H9 (cell line): ENCODE measurements around the gene ATP2B2. TPM values are rescaled to one million over a fixed set of nuclear protein-coding genes. Genes with fewer than 3 reads are reported as not detected.

Experiments
- DNase-seq: peaks from one replicate; pipeline ENCODE4 v3.0.0-alpha.2; 2017
- H2AFZ ChIP-seq: one replicate; pipeline ENCODE4 v1.6.1; 2013; ENCODE audit warnings: mild to moderate bottlenecking, low read length, control low read depth, moderate library complexity
- H2AK5ac ChIP-seq: 2 replicates; pipeline ENCODE4 v1.6.1; 2013; ENCODE audit warnings: low read length, control low read depth, mixed read lengths; ENCODE audit not compliant: insufficient read length
- H2BK120ac ChIP-seq: one replicate; pipeline ENCODE4 v1.6.1; 2013; ENCODE audit warnings: low read depth, mild to moderate bottlenecking, low read length, control low read depth, inconsistent platforms; ENCODE audit not compliant: poor library complexity, severe bottlenecking
- H2BK12ac ChIP-seq: 2 replicates; pipeline ENCODE4 v1.6.1; 2013; ENCODE audit warnings: low read length, control low read depth, mixed read lengths, low read depth; ENCODE audit not compliant: insufficient read length
- H2BK15ac ChIP-seq: 2 replicates; pipeline ENCODE4 v1.6.1; 2013; ENCODE audit warnings: low read depth, low read length, control low read depth
- H2BK20ac ChIP-seq: one replicate; pipeline ENCODE4 v1.6.1; 2013; ENCODE audit warnings: low read depth, mild to moderate bottlenecking, low read length, control low read depth, inconsistent platforms; ENCODE audit not compliant: poor library complexity, severe bottlenecking
- H2BK5ac ChIP-seq: 2 replicates; pipeline ENCODE4 v1.6.1; 2013; ENCODE audit warnings: low read length, control low read depth, mixed read lengths; ENCODE audit not compliant: insufficient read length
- H3K14ac ChIP-seq: 2 replicates; pipeline ENCODE4 v1.6.1; 2013; ENCODE audit warnings: low read length, control low read depth; ENCODE audit not compliant: insufficient read depth
- H3K18ac ChIP-seq: 2 replicates; pipeline ENCODE4 v1.6.1; 2013; ENCODE audit warnings: low read depth, mild to moderate bottlenecking, mixed read lengths, low read length, control low read depth; ENCODE audit not compliant: insufficient read length
- H3K23ac ChIP-seq: 2 replicates; pipeline ENCODE4 v1.6.1; 2013; ENCODE audit warnings: low read length, control low read depth, mixed read lengths, low read depth; ENCODE audit not compliant: insufficient read length
- H3K23me2 ChIP-seq: 2 replicates; pipeline ENCODE4 v1.6.1; 2013; ENCODE audit warnings: low read depth, mild to moderate bottlenecking, mixed read lengths, low read length, control low read depth; ENCODE audit not compliant: insufficient read length, poor library complexity, severe bottlenecking
- H3K27ac ChIP-seq: 2 replicates; pipeline ENCODE4 v1.5.1; 2013; ENCODE audit warnings: low read length, control low read depth, mixed read lengths, low read depth; ENCODE audit not compliant: insufficient read length
- H3K27me3 ChIP-seq: 2 replicates; pipeline ENCODE4 v1.6.1; 2013; ENCODE audit warnings: low read length, control low read depth, inconsistent platforms; ENCODE audit not compliant: insufficient read depth
- H3K4ac ChIP-seq: 2 replicates; pipeline ENCODE4 v1.6.1; 2013; ENCODE audit warnings: low read depth, mild to moderate bottlenecking, control low read depth, inconsistent platforms, low read length, moderate library complexity
- H3K4me1 ChIP-seq: 2 replicates; pipeline ENCODE4 v1.6.1; 2013; ENCODE audit warnings: low read length, control low read depth, inconsistent platforms; ENCODE audit not compliant: insufficient read depth
- H3K4me2 ChIP-seq: 2 replicates; pipeline ENCODE4 v1.6.1; 2013; ENCODE audit warnings: low read length, control low read depth, mixed read lengths; ENCODE audit not compliant: insufficient read length, insufficient read depth
- H3K56ac ChIP-seq: 2 replicates; pipeline ENCODE4 v1.6.1; 2013; ENCODE audit warnings: low read depth, mild to moderate bottlenecking, mixed read lengths, low read length, control low read depth; ENCODE audit not compliant: insufficient read length
- H3K79me1 ChIP-seq: 2 replicates; pipeline ENCODE4 v1.6.1; 2013; ENCODE audit warnings: low read depth, mild to moderate bottlenecking, moderate library complexity, low read length, control low read depth, inconsistent platforms; ENCODE audit not compliant: insufficient read depth, poor library complexity, severe bottlenecking
- H3K79me2 ChIP-seq: 2 replicates; pipeline ENCODE4 v1.6.1; 2013; ENCODE audit warnings: low read length, control low read depth, inconsistent platforms; ENCODE audit not compliant: insufficient read depth
- H3K9ac ChIP-seq: 2 replicates; pipeline ENCODE4 v1.6.1; 2013; ENCODE audit warnings: low read length, control low read depth, mixed read lengths; ENCODE audit not compliant: insufficient read length; ENCODE audit errors: extremely low read depth
- H3K9me3 ChIP-seq: one replicate; pipeline ENCODE4 v1.6.1; 2013; ENCODE audit warnings: low read depth, low read length, inconsistent platforms; ENCODE audit not compliant: control insufficient read depth
- H3T11ph ChIP-seq: one replicate; pipeline ENCODE4 v1.6.1; 2013; ENCODE audit warnings: mild to moderate bottlenecking, low read length, control low read depth, inconsistent platforms
- H4K20me1 ChIP-seq: one replicate; pipeline ENCODE4 v1.6.1; 2013; ENCODE audit not compliant: control insufficient read depth, insufficient read length, insufficient read depth
- H4K5ac ChIP-seq: 2 replicates; pipeline ENCODE4 v1.6.1; 2013; ENCODE audit warnings: low read depth, mild to moderate bottlenecking, mixed read lengths, low read length, control low read depth; ENCODE audit not compliant: insufficient read length
- H4K8ac ChIP-seq: replicated peaks from 2 replicates; pipeline ENCODE4 v1.6.1; 2013; ENCODE audit warnings: low read length, control low read depth, mixed read lengths, low read depth; ENCODE audit not compliant: insufficient read length
- H4K91ac ChIP-seq: 2 replicates; pipeline ENCODE4 v1.6.1; 2013; ENCODE audit warnings: low read depth, mild to moderate bottlenecking, moderate library complexity, mixed read lengths, low read length, control low read depth; ENCODE audit not compliant: insufficient read length
- H3K27ac Mint-ChIP-seq, 3 experiments: 2 replicates in 2 of 3; 3 replicates in 1 of 3; pipeline ENCODE4 v1.8.0; 2020 to 2021; ENCODE audit warnings: mixed read lengths in 3 of 3, mild to moderate bottlenecking in 1 of 3, moderate library complexity in 1 of 3
- H3K27me3 Mint-ChIP-seq: 2 replicates; pipeline ENCODE4 v1.8.0; 2021; ENCODE audit warnings: low read depth, mild to moderate bottlenecking, moderate library complexity, mixed read lengths
- H3K36me3 Mint-ChIP-seq, 3 experiments: 2 replicates in 2 of 3; 3 replicates in 1 of 3; pipeline ENCODE4 v1.8.0; 2020 to 2021; ENCODE audit warnings: low read depth in 3 of 3, mixed read lengths in 3 of 3; ENCODE audit not compliant: insufficient read depth in 1 of 3
- H3K4me1 Mint-ChIP-seq, 2 experiments: 2 replicates each; pipeline ENCODE4 v1.8.0; 2020; ENCODE audit warnings: mixed read lengths in 2 of 2
- H3K4me3 Mint-ChIP-seq, 2 experiments: 2 replicates in 1 of 2; 3 replicates in 1 of 2; pipeline ENCODE4 v1.8.0; 2020 to 2021; ENCODE audit warnings: mild to moderate bottlenecking in 2 of 2, mixed read lengths in 2 of 2, moderate library complexity in 1 of 2
- H3K9me3 Mint-ChIP-seq, 2 experiments: 2 replicates in 1 of 2; 3 replicates in 1 of 2; pipeline ENCODE4 v1.8.0; 2020; ENCODE audit warnings: mild to moderate bottlenecking in 2 of 2, mixed read lengths in 2 of 2, moderate library complexity in 1 of 2
- CTCF ChIP-seq: fragments of 200-600 bp; sonication (generic); conservative IDR thresholded peaks from 3 replicates; pipeline ENCODE4 v1.8.0; 2021; ENCODE audit warnings: antibody characterized with exemption, mild to moderate bottlenecking
- WGBS: extraction: QIAGEN DNeasy Blood & Tissue Kit; methylation state at CpG from one replicate; pipeline ENCODE4 v1.1.7; 2013; ENCODE audit warnings: missing lambda C conversion rate, low lambda C conversion rate, mixed read lengths; ENCODE audit not compliant: insufficient read length; ENCODE audit errors: extremely low coverage; 5-methylcytosine and 5-hydroxymethylcytosine counted together
- total RNA-seq: library from RNA; stranded (reverse); gene quantifications from 2 replicates; pipeline ENCODE4 v1.2.1, GENCODE V29; 2021

ATP2B2 gene
- total RNA-seq, 1 experiment from 2014 or later, result 0.33 TPM

- TF ChIP-seq CTCF, result no peak
- H3K4me2 ChIP-seq, result no peak overlapping the region
- H2BK120ac ChIP-seq, result no peak overlapping the region
- H3K27me3 Mint-ChIP-seq, result no peaks in the 10 kb centered on the region; the same call in none of the 2 replicates
- H3K79me1 ChIP-seq, result no peaks in the 10 kb centered on the region
- H3K23ac ChIP-seq, result no peak overlapping the region
- no peak overlapping the region for H2AK5ac ChIP-seq
- H3K14ac ChIP-seq, result no peak overlapping the region
- peaks cover 4% of the 10 kb centered on the region; the same call in 1 of the 2 replicates for H3K4me1 ChIP-seq
- no peaks in the 10 kb centered on the region for H3K23me2 ChIP-seq
- no peaks in the 10 kb centered on the region for H4K20me1 ChIP-seq
- peaks cover 27 to 42% of the 10 kb centered on the region in 2 experiments for H3K4me1 Mint-ChIP-seq
- H4K5ac ChIP-seq, result no peak overlapping the region
- no peak for DNase-seq
- no peak overlapping the region for H3K27ac Mint-ChIP-seq
- no peak overlapping the region for H3K18ac ChIP-seq
- H3K27me3 ChIP-seq, result no peaks in the 10 kb centered on the region
- H4K91ac ChIP-seq, result no peak overlapping the region
- no peak overlapping the region for H2AFZ ChIP-seq
- no peak overlapping the region for H2BK20ac ChIP-seq
- H3K9ac ChIP-seq, result no peak overlapping the region
- no peaks in the 10 kb centered on the region for H3K9me3 Mint-ChIP-seq
- WGBS, result no CpG with 5 or more reads among the region's 7 CpGs
- no peak overlapping the region for H2BK5ac ChIP-seq
- H3K56ac ChIP-seq, result no peak overlapping the region
- H2BK15ac ChIP-seq, result no peak overlapping the region
- no peak overlapping the region for H4K8ac ChIP-seq
- no peak overlapping the region for H2BK12ac ChIP-seq
- H3K4ac ChIP-seq, result no peak overlapping the region
- H3K36me3 Mint-ChIP-seq, result no peaks in the 10 kb centered on the region
- no peak overlapping the region for H3K4me3 Mint-ChIP-seq
- H3T11ph ChIP-seq, result no peak overlapping the region
- no peaks in the 10 kb centered on the region for H3K79me2 ChIP-seq
- H3K27ac ChIP-seq, result no peak overlapping the region
- H3K9me3 ChIP-seq, result no peaks in the 10 kb centered on the region
These were observed 125.4 kb downstream of the ATP2B2 start for GRCh38 chr3:10379961-10380360.
